ENCODE results near the gene GPR68.
"Not testable (repeated sequence)": the region's sequence is repeated elsewhere in the genome, so short reads cannot be mapped to it uniquely, and the experiment has no call there.

GPR68 gene

GRCh38 chr14:91252871-91253794 lies 8.6 kb upstream of the GPR68 start:
- no peak for DNase-seq

GRCh38 chr14:91250912-91251311 lies 6.4 kb upstream of the GPR68 start:
- DNase-seq: no peak

DNA sequence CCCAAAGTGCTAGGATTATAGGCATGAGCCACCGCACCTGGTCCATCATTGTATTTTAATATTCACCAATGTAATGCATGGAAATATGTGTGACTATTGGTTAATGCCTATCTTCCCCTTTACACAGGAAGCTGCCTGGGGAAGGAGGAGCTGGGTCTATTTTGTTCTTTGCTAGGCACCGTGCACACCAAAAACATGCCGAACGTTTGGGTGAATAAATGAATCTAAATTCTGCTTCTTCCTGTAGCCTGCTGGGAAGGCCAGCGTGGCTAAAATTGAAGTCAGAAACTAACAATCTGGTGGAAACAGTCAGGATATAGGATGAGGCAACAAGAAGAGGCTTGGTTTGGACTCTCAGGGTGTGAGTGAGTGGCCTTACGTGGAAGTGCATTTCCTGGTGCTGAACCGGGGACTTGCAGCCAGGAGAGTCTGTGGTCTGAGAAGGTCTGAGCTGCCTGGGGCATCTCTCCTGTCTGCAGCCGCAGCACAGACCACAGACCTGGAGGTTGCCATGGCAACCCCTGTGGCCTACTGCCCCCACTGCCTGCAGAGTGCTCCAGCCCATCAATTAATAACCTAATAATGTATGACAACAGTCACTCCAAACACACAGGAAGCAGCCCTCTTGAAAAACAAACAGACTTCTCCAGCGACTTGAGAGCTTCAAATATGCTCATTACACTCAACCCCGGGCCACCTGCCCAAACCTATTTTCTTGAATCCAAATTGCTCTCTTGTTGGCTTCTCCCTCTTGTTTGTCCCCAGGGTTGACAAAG lies 5.5 kb upstream of the GPR68 start:
- no peak for DNase-seq

- DNase-seq: no peak
These were observed 1.7 kb upstream of the GPR68 start for GRCh38 chr14:91246051-91246852.

GRCh38 chr14:91245616-91246015 lies 1.1 kb upstream of the GPR68 start:
- not testable (repeated sequence) for DNase-seq

DNA sequence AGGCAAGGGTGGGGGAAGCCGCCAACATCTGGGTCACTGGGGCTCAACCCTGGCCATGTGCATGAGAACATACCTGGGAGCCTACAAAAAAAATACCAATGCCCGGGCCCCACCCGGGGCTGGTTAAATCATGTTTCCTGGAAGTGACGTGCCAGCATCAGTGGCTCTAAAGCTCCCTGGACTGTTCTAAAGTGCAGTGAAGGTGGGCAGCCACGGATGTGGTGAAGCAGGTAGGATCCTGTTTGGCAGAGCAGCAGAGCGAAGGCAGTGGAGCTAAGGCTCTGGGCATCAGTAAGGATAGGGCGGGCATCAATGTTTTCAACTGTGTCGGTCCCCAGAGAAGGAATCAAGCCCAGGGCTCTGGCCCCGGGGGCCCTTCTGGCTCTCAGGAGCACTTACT lies 525 bp upstream of the GPR68 start:
- DNase-seq: no peak

- no peak for DNase-seq
These were observed 1.4 kb downstream of the GPR68 start for GRCh38 chr14:91243074-91243471.

DNA sequence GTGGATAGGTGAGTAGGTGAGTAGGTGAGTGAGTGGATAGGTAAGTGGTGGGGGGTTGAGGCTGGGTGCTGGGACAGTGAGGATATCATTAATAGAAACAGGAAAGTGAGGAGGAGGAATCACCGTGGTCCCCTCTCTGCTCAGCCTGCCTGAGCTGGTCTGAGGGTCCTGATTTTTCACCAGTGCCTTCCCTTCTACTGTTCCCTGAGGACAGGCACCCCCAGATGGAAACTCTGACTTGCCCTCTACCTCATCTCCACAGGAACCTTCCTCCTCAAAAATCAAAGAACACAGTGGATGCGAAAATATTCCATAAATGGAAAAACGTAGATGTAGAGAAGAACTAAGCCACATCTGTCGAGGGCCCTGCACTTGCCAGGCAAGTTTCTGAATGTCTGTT lies 1.9 kb downstream of the GPR68 start:
- DNase-seq: no peak

GRCh38 chr14:91241863-91242262 lies 2.6 kb downstream of the GPR68 start:
- DNase-seq: no peak

GRCh38 chr14:91238661-91239060 lies 5.8 kb downstream of the GPR68 start:
- DNase-seq: no peak

DNA sequence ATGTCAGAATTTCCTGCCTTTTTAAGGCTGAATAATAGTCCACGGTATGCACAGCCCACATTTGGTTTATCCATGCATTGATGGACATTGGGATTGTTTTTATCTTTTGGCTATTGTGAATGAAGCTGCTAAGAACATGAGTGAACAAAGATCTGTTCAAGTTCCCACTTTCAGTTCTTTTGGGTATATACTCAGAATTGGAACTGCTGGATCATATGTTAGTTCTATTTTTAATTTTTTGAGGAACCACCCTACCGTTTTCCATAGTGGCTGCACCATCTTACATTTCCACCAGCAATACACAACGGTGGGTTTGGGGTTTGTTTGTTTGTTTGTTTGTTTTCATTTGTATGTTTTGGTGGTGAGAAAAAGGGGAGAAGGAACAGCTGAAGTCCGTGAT lies 6.4 kb downstream of the GPR68 start:
- DNase-seq: no peak

DNA sequence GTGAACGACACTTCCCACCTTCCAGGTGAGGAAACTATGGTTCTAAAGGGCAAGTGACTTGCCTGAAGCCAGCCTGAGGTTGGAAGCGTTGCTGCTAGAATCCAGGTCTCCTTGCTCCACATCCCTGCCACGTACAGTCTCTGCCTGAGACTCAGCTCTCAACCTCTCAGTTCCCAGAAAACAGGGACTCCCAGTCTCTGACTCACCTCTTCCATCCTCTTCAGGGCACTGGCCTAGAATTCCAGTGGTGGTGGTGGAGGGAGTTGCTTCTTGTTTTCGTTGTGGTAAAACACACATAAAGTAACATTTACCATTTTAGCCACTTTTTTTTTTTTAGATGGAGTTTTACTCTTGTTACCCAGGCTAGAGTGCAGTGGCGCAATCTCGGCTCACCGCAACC lies 7.3 kb downstream of the GPR68 start:
- no peak for DNase-seq

- DNase-seq: no peak
These were observed 8.7 kb downstream of the GPR68 start for GRCh38 chr14:91235841-91236240.

- no peak for DNase-seq
These were observed 9.8 kb downstream of the GPR68 start for GRCh38 chr14:91234791-91235114.

DNA sequence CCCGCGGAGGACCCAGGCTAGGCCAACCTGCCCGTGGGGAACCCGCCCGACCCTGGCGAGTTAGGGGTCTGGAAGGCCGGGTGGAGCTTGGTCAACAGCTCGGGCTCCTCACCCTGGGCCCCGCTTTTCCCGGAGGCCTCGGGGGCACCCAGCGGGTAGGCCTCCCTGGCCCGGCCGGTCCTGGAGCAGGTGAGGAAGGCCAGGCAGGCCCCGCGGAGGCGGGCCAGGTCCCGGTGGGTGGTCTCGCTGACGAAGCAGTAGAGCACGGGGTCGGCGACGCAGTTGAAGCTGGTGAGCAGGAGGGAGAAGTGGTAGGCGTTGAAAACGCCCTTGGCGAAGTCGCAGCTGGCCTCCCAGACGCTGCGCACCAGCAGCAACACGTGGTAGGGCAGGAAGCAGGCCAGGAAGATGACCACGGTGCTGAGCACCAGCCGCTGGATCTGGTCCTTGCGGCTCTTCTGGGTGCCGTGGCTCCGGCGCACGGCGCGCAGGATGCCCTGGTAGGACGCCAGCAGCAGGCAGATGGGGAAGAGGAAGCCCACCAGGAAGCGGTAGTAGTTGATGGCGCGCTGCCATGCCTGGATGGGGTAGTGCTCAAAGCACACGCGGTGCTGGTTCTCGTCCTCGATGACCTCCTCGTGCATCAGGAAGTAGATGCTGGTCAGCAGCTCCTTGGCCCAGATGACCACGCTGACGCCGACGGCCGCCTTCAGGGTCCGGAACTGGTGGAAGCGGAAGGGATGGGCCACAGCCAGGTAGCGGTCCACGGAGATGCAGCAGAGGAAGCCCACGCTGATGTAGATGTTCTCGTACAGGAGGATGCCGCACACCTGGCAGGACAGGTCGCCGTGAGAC lies 10.3 kb downstream of the GPR68 start:
- no peak for DNase-seq

GRCh38 chr14:91232603-91233002 lies 11.9 kb downstream of the GPR68 start:
- DNase-seq: no peak

DNA sequence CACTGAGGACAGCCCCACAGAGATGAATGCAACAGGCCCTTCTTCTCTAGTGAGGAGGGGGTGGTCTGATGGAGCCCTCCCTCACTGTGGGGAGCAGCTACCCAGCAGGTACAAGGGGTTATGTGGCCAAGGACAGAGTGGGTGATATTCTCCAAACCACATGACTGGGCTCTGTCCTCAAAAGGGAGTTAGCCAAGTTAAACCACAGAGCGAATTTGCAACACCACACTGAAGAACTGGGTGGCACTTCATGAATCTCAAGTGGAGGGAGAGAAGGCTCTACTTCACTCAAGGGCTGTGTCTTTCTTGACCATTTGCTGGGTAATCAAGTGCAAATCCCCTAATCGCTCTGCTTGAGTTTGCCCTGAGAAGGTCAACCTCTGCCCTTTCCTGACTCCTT lies 12.5 kb downstream of the GPR68 start:
- no peak for DNase-seq

DNA sequence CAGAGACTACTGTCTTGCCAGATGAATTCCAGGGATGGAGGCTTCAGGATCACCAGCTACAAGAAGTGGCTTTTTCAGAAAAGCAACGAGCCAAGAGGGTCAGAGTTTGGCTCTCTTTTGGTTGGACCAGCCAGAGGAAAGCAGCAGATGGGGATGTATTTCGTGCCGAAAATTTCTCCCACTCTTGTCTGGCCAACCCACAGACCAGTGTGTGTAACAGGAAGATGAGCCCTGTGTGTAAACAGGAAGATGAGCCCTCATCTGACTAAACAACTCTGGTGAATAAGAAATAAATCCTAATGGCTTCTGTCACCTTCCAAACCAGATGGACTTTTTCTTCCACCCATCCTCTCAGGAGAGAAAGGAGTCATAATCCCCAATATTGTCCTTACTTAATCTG lies 13.1 kb downstream of the GPR68 start:
- no peak for DNase-seq

DNA sequence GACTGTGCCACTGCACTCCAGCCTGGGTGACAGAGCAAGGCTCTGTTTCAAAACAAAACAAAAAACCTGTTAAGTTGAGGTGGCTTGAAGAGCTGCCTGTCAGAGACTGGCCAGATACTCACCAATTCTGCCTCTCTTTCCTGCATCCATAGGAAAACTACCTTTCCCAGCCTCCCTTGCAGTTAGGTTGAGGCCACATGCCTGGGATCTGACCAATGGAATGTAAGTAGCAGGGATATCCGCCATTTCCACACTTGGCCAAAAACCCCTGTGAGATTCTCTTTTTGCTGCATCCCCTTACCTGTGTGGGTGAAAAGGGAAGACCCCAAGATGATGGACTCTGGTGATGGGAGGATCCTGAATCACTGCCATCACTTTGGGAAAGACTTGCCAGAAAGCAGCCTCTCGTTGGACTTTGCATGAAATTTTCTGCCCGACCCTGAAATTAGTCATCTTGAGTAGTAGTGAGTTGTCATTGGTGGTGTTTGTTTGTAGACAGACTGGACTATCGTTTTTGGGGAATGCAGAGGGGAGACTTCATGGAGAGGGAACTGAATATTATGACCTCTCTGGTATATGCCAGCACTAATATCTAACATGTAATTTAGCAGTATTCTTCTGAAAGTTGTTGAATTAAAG lies 14.0 kb downstream of the GPR68 start:
- DNase-seq: no peak

DNA sequence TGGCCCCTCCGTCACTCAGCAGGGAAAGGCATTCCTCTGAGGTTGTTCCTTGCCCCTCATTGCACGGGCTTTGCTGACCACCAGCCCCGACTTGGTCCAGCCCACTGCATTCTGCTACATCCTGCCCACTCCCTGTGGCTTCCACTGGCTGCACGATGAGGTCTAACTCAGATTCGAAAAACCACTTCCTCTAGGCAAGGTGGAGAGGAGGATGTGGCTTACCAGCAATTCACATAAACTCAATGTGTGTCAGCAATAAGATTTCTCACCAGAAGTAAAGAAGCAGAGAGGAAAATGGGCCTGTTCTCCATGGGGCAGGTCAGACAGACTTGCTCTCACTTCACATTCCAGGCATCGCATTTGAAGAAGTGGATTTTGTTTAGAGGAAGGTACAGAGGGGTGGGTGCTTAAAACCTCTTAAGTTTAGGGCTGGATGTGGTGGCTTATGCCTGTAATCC lies 14.7 kb downstream of the GPR68 start:
- DNase-seq: no peak

GRCh38 chr14:91229005-91229382 lies 15.5 kb downstream of the GPR68 start:
- no peak for DNase-seq
